CD4-positive, alpha-beta T cell (primary cell): ENCODE data around the gene FAM222B. TPM values are rescaled to one million over a fixed set of nuclear protein-coding genes. Genes with fewer than 3 reads are reported as not detected.

ENCODE experiments used
- ATAC-seq: fragments of 200-7000 bp; cut with Tn5 transposase; one replicate; pipeline ENCODE4 v1.10.0; 2022; ENCODE audit warnings: mild to moderate bottlenecking; ENCODE audit not compliant: poor library complexity
- CTCF ChIA-PET: fragments of 350-600 bp; sonication (Branson Sonifier 250); formaldehyde crosslinking; loops from one replicate; lab custom pipeline; 2021; ENCODE audit warnings: antibody characterized with exemption, inconsistent platforms; lab: Charles Lee
- POLR2A ChIA-PET: fragments of 350-600 bp; sonication (Branson Sonifier 250); formaldehyde crosslinking; loops from one replicate; lab custom pipeline; 2021; ENCODE audit warnings: antibody characterized with exemption, inconsistent platforms; lab: Charles Lee
- DNase-seq, 14 experiments: peaks; one replicate each; pipeline ENCODE4 v3.0.0-alpha.2; 2013 to 2020; ENCODE audit warnings: mixed read lengths in 2 of 14
- H3K27ac ChIP-seq, 2 donors: one replicate each; pipeline versions ENCODE4 v1.5.1 to v1.7.0; 2013; ENCODE audit warnings: low read length in 2 of 2, low read depth in 1 of 2, mild to moderate bottlenecking in 1 of 2
- H3K27me3 ChIP-seq, 2 experiments: 1 replicate in 1 of 2; 2 replicates in 1 of 2; pipeline versions ENCODE4 v1.6.1 to v1.7.0; 2013; ENCODE audit warnings: low read length in 2 of 2, control low read depth in 1 of 2, mild to moderate bottlenecking in 1 of 2, moderate library complexity in 1 of 2; ENCODE audit not compliant: insufficient read depth in 2 of 2, control insufficient read depth in 1 of 2
- H3K36me3 ChIP-seq: one replicate; pipeline ENCODE4 v1.6.1; 2013; ENCODE audit warnings: low read length, control low read depth; ENCODE audit not compliant: insufficient read depth
- H3K4me1 ChIP-seq: one replicate; pipeline ENCODE4 v1.6.1; 2013; ENCODE audit warnings: low read length, control low read depth; ENCODE audit not compliant: insufficient read depth
- H3K4me3 ChIP-seq: one replicate; pipeline ENCODE4 v1.5.1; 2013; ENCODE audit warnings: mild to moderate bottlenecking, low read length, moderate library complexity
- H3K9me3 ChIP-seq, 2 experiments: 1 replicate in 1 of 2; 2 replicates in 1 of 2; pipeline versions ENCODE4 v1.6.1 to v1.7.0; 2013; ENCODE audit warnings: low read length in 2 of 2, mild to moderate bottlenecking in 2 of 2, control low read depth in 1 of 2, moderate library complexity in 1 of 2; ENCODE audit not compliant: control insufficient read depth in 1 of 2, insufficient read depth in 1 of 2
- H3K27ac Mint-ChIP-seq: one replicate; pipeline ENCODE4 v1.8.0; 2020; ENCODE audit warnings: mixed read lengths
- H3K27me3 Mint-ChIP-seq: one replicate; pipeline ENCODE4 v1.8.0; 2021; ENCODE audit warnings: mixed read lengths
- H3K36me3 Mint-ChIP-seq: one replicate; pipeline ENCODE4 v1.8.0; 2021; ENCODE audit warnings: low read depth, mixed read lengths
- H3K4me1 Mint-ChIP-seq: one replicate; pipeline ENCODE4 v1.8.0; 2021; ENCODE audit warnings: low read depth, mixed read lengths
- H3K4me3 Mint-ChIP-seq: one replicate; pipeline ENCODE4 v1.8.0; 2020; ENCODE audit warnings: mild to moderate bottlenecking, mixed read lengths
- H3K9me3 Mint-ChIP-seq: one replicate; pipeline ENCODE4 v1.8.0; 2020; ENCODE audit warnings: mixed read lengths
- CTCF ChIP-seq: fragments of 200-600 bp; IDR thresholded peaks from one replicate; pipeline ENCODE4 v1.8.0; 2022; ENCODE audit warnings: antibody characterized with exemption, mild to moderate bottlenecking
- intact Hi-C, 2 experiments: fragments of 100-400 bp; cut with DNase I in 1 of 2; cut with micrococcal nuclease in 1 of 2; formaldehyde crosslinking; loops; one replicate each; pipeline versions ENCODE4 v1.15.1 to v1.9.0; 2023 to 2025; cut with DNase I, micrococcal nuclease
- total RNA-seq, 174 experiments: library from RNA in 2 of 174; stranded (reverse) in 2 of 174; gene quantifications; one replicate each; pipeline ENCODE4 v1.2.3 and lab custom pipeline; 2021 to 2026

Gene FAM222B
- total RNA-seq, 2 experiments from 2014 or later: 17.3 to 17.5 TPM

- H3K4me1 Mint-ChIP-seq: peaks cover 20% of the 10 kb centered on the region
- Histone ChIP-seq H3K27ac (no peak overlapping the region), H3K27me3 (peaks cover 14 to 21% of the 10 kb centered on the region in 2 experiments), H3K36me3 (no peaks in the 10 kb centered on the region), H3K4me1 (peaks cover 28% of the 10 kb centered on the region), H3K4me3 (peak overlapping the region; percentile 72), H3K9me3 (peaks cover 0 to 8% of the 10 kb centered on the region in 2 experiments)
- H3K4me3 Mint-ChIP-seq: peak overlapping the region; percentile 87
- H3K9me3 Mint-ChIP-seq: no peaks in the 10 kb centered on the region
- ChIA-PET POLR2A (interaction anchor here (1.8 to 4.6 kb wide), 8 partner anchors 8 to 239 kb away, joined by 6 to 110 read pairs (median 19); partner anchors contain the start of genes BLTP2, NEK8, PHF12 and RPL23A), CTCF (interaction anchor here (1.5 to 3.2 kb wide), 2 partner anchors 14 to 66 kb away, joined by 7 to 10 read pairs; no protein-coding TSS in a partner anchor)
- intact Hi-C loops: loop anchor here (5.0 to 10.0 kb wide), 3 partner anchors 51 to 358 kb away; partner anchors contain the start of genes BLTP2 (in 2 of the 2), POLDIP2 (in 1 of the 2), SDF2 (in 1 of the 2) and SUPT6H (in 1 of the 2)
- peak overlapping the region; percentile 87 for H3K27ac Mint-ChIP-seq
- DNase-seq: no peak
- TF ChIP-seq CTCF: no peak
- H3K27me3 Mint-ChIP-seq: peaks cover 23% of the 10 kb centered on the region
- ATAC-seq: no peak
- H3K36me3 Mint-ChIP-seq: no peaks in the 10 kb centered on the region
Observed at GRCh38 chr17:28712705-28713415, 129.7 kb downstream of the FAM222B start.

- Histone ChIP-seq H3K27ac (peak overlapping the region; percentile 68 to 73), H3K36me3 (no peaks in the 10 kb centered on the region), H3K4me3 (peak overlapping the region; percentile 72), H3K9me3 (peaks cover 0 to 5% of the 10 kb centered on the region in 2 experiments), H3K4me1 (peaks cover 23% of the 10 kb centered on the region), H3K27me3 (peaks cover 10 to 16% of the 10 kb centered on the region in 2 experiments)
- intact Hi-C loops: loop anchor here (5.0 to 10.0 kb wide), 3 partner anchors 50 to 357 kb away; partner anchors contain the start of genes BLTP2 (in 2 of the 2), POLDIP2 (in 1 of the 2), SDF2 (in 1 of the 2) and SUPT6H (in 1 of the 2)
- Mint-ChIP-seq H3K27ac (peak overlapping the region; percentile 87), H3K36me3 (no peaks in the 10 kb centered on the region), H3K9me3 (no peaks in the 10 kb centered on the region), H3K4me3 (peak overlapping the region; percentile 87), H3K4me1 (peaks cover 20% of the 10 kb centered on the region), H3K27me3 (peaks cover 22% of the 10 kb centered on the region)
- POLR2A ChIA-PET: interaction anchor here (1.1 to 4.6 kb wide), 11 partner anchors 9 to 580 kb away, joined by 3 to 110 read pairs (median 15); partner anchors contain the start of genes BLTP2, NEK8, PHF12 and RPL23A
- no peak for TF ChIP-seq CTCF
- ATAC-seq: peak; percentile 31
- CTCF ChIA-PET: interaction anchor here (0.7 to 3.6 kb wide), 6 partner anchors 8 to 65 kb away, joined by 3 to 24 read pairs (median 10); partner anchors contain the start of genes NEK8, RPL23A and TLCD1
- DNase-seq: peak; percentile 33 to 88 (median 50)
Observed at GRCh38 chr17:28712032-28712704, 130.4 kb downstream of the FAM222B start.

- Histone ChIP-seq H3K36me3 (no peaks in the 10 kb centered on the region), H3K27me3 (peaks cover 6 to 11% of the 10 kb centered on the region in 2 experiments), H3K9me3 (no peaks in the 10 kb centered on the region), H3K27ac (peak within 1 kb of the TSS; percentile 68 to 73), H3K4me1 (peaks cover 18% of the 10 kb centered on the region), H3K4me3 (peak within 1 kb of the TSS; percentile 72)
- Mint-ChIP-seq H3K36me3 (no peaks in the 10 kb centered on the region), H3K4me3 (peak within 1 kb of the TSS; percentile 94), H3K27ac (peak within 1 kb of the TSS; percentile 87), H3K27me3 (peaks cover 22% of the 10 kb centered on the region), H3K4me1 (peaks cover 20% of the 10 kb centered on the region), H3K9me3 (no peaks in the 10 kb centered on the region)
- no peak for TF ChIP-seq CTCF
- intact Hi-C loops: loop anchor here (5.0 to 10.0 kb wide), 3 partner anchors 49 to 357 kb away; partner anchors contain the start of genes BLTP2 (in 2 of the 2), POLDIP2 (in 1 of the 2), SDF2 (in 1 of the 2) and SUPT6H (in 1 of the 2)
- peak in 10 of 14 experiments; percentile 10 to 71 (median 34) for DNase-seq
- ChIA-PET POLR2A (interaction anchor here (0.9 to 4.6 kb wide), 18 partner anchors 9 to 582 kb away, joined by 3 to 110 read pairs (median 5); partner anchors contain the start of genes BLTP2, FLOT2, IFT20 and NEK8), CTCF (interaction anchor here (0.6 to 3.6 kb wide), 8 partner anchors 8 to 242 kb away, joined by 3 to 24 read pairs (median 7); partner anchors contain the start of genes NEK8, RPL23A, SDF2 and SUPT6H)
- ATAC-seq: peak; percentile 45
Observed at GRCh38 chr17:28711723-28712031, 130.9 kb downstream of the FAM222B start, which contains the start of gene PROCA1. Gene PROCA1 (minus strand): TSS chr17:28711888. CDS start chr17:28711660, 228 bp downstream.
